Measurements from ENCODE around the gene TC2N. TPM values are rescaled to one million over a fixed set of nuclear protein-coding genes. Genes with fewer than 3 reads are reported as not detected.

The TC2N gene
- total and polyA plus RNA-seq, 2 of the 4 experiments (the other 2 are of a cell fraction), result 0.03 to 0.18 TPM

- Histone ChIP-seq H3K4ac (ENCODE audit: low read depth, low read length) (no peak overlapping the region), H2BK20ac (ENCODE audit: low read depth, low read length) (no peak overlapping the region), H3K79me1 (ENCODE audit: low read depth in 1 of 2, low read length in 2 of 2) (no peaks in the 10 kb centered on the region), H3K9me1 (ENCODE audit: insufficient read depth, low read length) (peaks cover 2% of the 10 kb centered on the region; the same call in 1 of the 2 replicates), H4K91ac (ENCODE audit: insufficient read depth, low read depth, low read length) (no peak overlapping the region), H2AFZ (replicated peaks; ENCODE audit: low read length, poor library complexity) (no peak overlapping the region), H3K27ac (ENCODE audit: insufficient read depth, low read length) (no peak overlapping the region), H3K56ac (ENCODE audit: extremely low read depth, insufficient read depth, low read length) (no peak overlapping the region), H2BK120ac (ENCODE audit: low read depth, low read length) (no peak overlapping the region), H2BK15ac (ENCODE audit: low read depth, low read length) (no peak overlapping the region), H4K5ac (ENCODE audit: low read depth, low read length) (no peak overlapping the region), H2AK5ac (ENCODE audit: low read depth, low read length) (no peak overlapping the region), H3K14ac (replicated peaks; ENCODE audit: low read depth, low read length) (no peak overlapping the region), H3K9ac (ENCODE audit: low read depth, low read length) (no peak overlapping the region), H3K23ac (ENCODE audit: low read depth, low read length) (no peak overlapping the region), H3K36me3 (ENCODE audit: control insufficient read depth, insufficient read depth, low read length) (peaks cover 14% of the 10 kb centered on the region; the same call in 1 of the 2 replicates), H3K4me3 (ENCODE audit: insufficient read depth, low read depth, low read length) (no peak overlapping the region), H4K8ac (ENCODE audit: low read depth in 2 of 2, low read length in 2 of 2) (no peak overlapping the region), H3K27me3 (ENCODE audit: control insufficient read depth, insufficient read depth, low read length) (no peaks in the 10 kb centered on the region), H2AK9ac (replicated peaks; ENCODE audit: low read depth, low read length, poor library complexity) (no peak overlapping the region), H4K20me1 (ENCODE audit: insufficient read depth, low read length) (no peaks in the 10 kb centered on the region), H3K4me2 (ENCODE audit: low read depth, low read length) (no peak overlapping the region), H3K9me3 (ENCODE audit: control insufficient read depth, insufficient read depth, low read length) (no peaks in the 10 kb centered on the region), H2BK5ac (ENCODE audit: low read depth, low read length, poor library complexity, severe bottlenecking) (no peak overlapping the region), H3K4me1 (ENCODE audit: control insufficient read depth, insufficient read depth, low read length) (peaks cover 4% of the 10 kb centered on the region), H3K18ac (ENCODE audit: low read depth, low read length) (no peak overlapping the region)
- BruUV-seq (replicated peaks), result no TSS peak
- in situ Hi-C loops (cut with MboI; ENCODE audit: low sequenced_read_pairs), result no loop called here
- ChIA-PET POLR2A (ENCODE audit: unreplicated experiment) (no interaction called here), CTCF (no interaction called here)
- TF ChIP-seq MAFK (IDR thresholded peaks at IDR 0.05; ENCODE audit: low read depth, low read length) (no peak), RFX5 (IDR thresholded peaks at IDR 0.05; ENCODE audit: low read depth, low read length) (no peak), FOS (IDR thresholded peaks at IDR 0.05; ENCODE audit: low read depth, low read length) (no peak), USF2 (IDR thresholded peaks at IDR 0.05; ENCODE audit: low read depth, low read length) (no peak)
- DNase-seq (no peak), ATAC-seq (ENCODE audit: low read depth) (no peak)
- intact Hi-C loops (cut with micrococcal nuclease), result no loop called here
- dilution Hi-C loops (cut with HindIII; ENCODE audit: low sequenced_read_pairs, unreplicated experiment), result no loop called here
- WGBS, 2 experiments (ENCODE audit: extremely low coverage in 2 of 2, insufficient read length in 1 of 2), result no CpG with 5 or more reads among the region's 2 CpGs
These were observed 1.3 kb downstream of the TC2N start for GRCh38 chr14:91866061-91866460.
